Liver (tissue), 9 donors: ENCODE measurements around the gene TBRG4. TPM values are rescaled to one million over a fixed set of nuclear protein-coding genes. Genes with fewer than 3 reads are reported as not detected.

Experiments
- DNase-seq: peaks from one replicate; pipeline ENCODE4 v3.0.0-alpha.2; 2017; ENCODE audit warnings: low spot score
- H3K27ac ChIP-seq, 2 donors: one replicate each; pipeline ENCODE4 v1.7.0; 2013; ENCODE audit warnings: inconsistent platforms in 2 of 2, low read length in 2 of 2, control low read depth in 1 of 2, low read depth in 1 of 2, mild to moderate bottlenecking in 1 of 2
- H3K27me3 ChIP-seq, 4 donors: one replicate each; pipeline versions ENCODE4 v1.6.1 to v1.7.0; 2013; ENCODE audit warnings: low read length in 3 of 4, inconsistent platforms in 1 of 4, mild to moderate bottlenecking in 1 of 4, moderate library complexity in 1 of 4; ENCODE audit not compliant: control insufficient read depth in 4 of 4, insufficient read depth in 4 of 4
- H3K36me3 ChIP-seq, 4 donors: one replicate each; pipeline versions ENCODE4 v1.6.1 to v1.7.0; 2013; ENCODE audit warnings: low read length in 3 of 4, mild to moderate bottlenecking in 3 of 4, low read depth in 1 of 4, moderate library complexity in 1 of 4; ENCODE audit not compliant: control insufficient read depth in 4 of 4, insufficient read depth in 3 of 4
- H3K4me1 ChIP-seq, 4 donors: one replicate each; pipeline versions ENCODE4 v1.6.1 to v1.7.0; 2013; ENCODE audit warnings: low read length in 3 of 4, mild to moderate bottlenecking in 3 of 4, moderate library complexity in 1 of 4; ENCODE audit not compliant: control insufficient read depth in 4 of 4, insufficient read depth in 4 of 4
- H3K4me3 ChIP-seq, 3 donors: one replicate each; pipeline versions ENCODE4 v1.6.1 to v1.7.0; 2013; ENCODE audit warnings: low read length in 3 of 3, control low read depth in 1 of 3, low read depth in 1 of 3, mild to moderate bottlenecking in 1 of 3
- H3K9ac ChIP-seq, 2 donors: one replicate each; pipeline ENCODE4 v1.7.0; 2013; ENCODE audit warnings: low read length in 2 of 2, mild to moderate bottlenecking in 2 of 2, moderate library complexity in 2 of 2, control low read depth in 1 of 2, low read depth in 1 of 2
- H3K9me3 ChIP-seq, 4 donors: one replicate each; pipeline versions ENCODE4 v1.6.1 to v1.7.0; 2013; ENCODE audit warnings: low read length in 3 of 4; ENCODE audit not compliant: control insufficient read depth in 4 of 4
- CTCF ChIP-seq: fragments of 150-350 bp; IDR thresholded peaks from 2 replicates; pipeline ENCODE4 v1.5.1; 2017; ENCODE audit warnings: improper control_type of control experiment, low read depth, low read length; ENCODE audit not compliant: missing input control
- EGR1 ChIP-seq, 2 donors: IDR thresholded peaks; 2 replicates each; pipeline ENCODE4 v1.6.1; 2016 to 2018; ENCODE audit warnings: antibody characterized with exemption in 2 of 2, low read depth in 2 of 2
- FOXA1 ChIP-seq: IDR thresholded peaks from 2 replicates; pipeline ENCODE4 v1.6.1; 2016; ENCODE audit warnings: antibody characterized with exemption
- FOXA2 ChIP-seq: IDR thresholded peaks from 2 replicates; pipeline ENCODE4 v1.6.1; 2016; ENCODE audit warnings: antibody characterized with exemption
- GABPA ChIP-seq, 2 donors: IDR thresholded peaks in 1 of 2; conservative IDR thresholded peaks in 1 of 2; 2 replicates each; pipeline ENCODE4 v1.6.1; 2016; ENCODE audit warnings: antibody characterized with exemption in 2 of 2, mild to moderate bottlenecking in 1 of 2, moderate library complexity in 1 of 2
- HNF4G ChIP-seq: IDR thresholded peaks from 2 replicates; pipeline ENCODE4 v1.6.1; 2016; ENCODE audit warnings: antibody characterized with exemption
- JUND ChIP-seq, 2 donors: IDR thresholded peaks; 2 replicates each; pipeline ENCODE4 v1.6.1; 2016; ENCODE audit warnings: antibody characterized with exemption in 2 of 2
- NR2F2 ChIP-seq: IDR thresholded peaks from 2 replicates; pipeline ENCODE4 v1.6.1; 2016; ENCODE audit warnings: antibody characterized with exemption
- RAD21 ChIP-seq, 2 donors: IDR thresholded peaks; 2 replicates each; pipeline ENCODE4 v1.6.1; 2016; ENCODE audit warnings: antibody characterized with exemption in 2 of 2, mild to moderate bottlenecking in 2 of 2
- REST ChIP-seq: IDR thresholded peaks from 2 replicates; pipeline ENCODE4 v1.6.1; 2016; ENCODE audit warnings: antibody characterized with exemption, mild to moderate bottlenecking
- RXRA ChIP-seq, 2 donors: IDR thresholded peaks; 2 replicates each; pipeline ENCODE4 v1.6.1; 2017 to 2018; ENCODE audit warnings: antibody characterized with exemption in 2 of 2, mild to moderate bottlenecking in 1 of 2
- TAF1 ChIP-seq: conservative IDR thresholded peaks from 2 replicates; pipeline ENCODE4 v1.6.1; 2016; ENCODE audit warnings: antibody characterized with exemption, mild to moderate bottlenecking
- YY1 ChIP-seq: IDR thresholded peaks from 2 replicates; pipeline ENCODE4 v1.6.1; 2016; ENCODE audit warnings: antibody characterized with exemption, mild to moderate bottlenecking
- ZBTB33 ChIP-seq: IDR thresholded peaks from 2 replicates; pipeline ENCODE4 v1.6.1; 2016; ENCODE audit warnings: antibody characterized with exemption
- WGBS: extraction: QIAGEN DNeasy Blood & Tissue Kit; methylation state at CpG from one replicate; pipeline ENCODE4 v1.1.7; 2013; 5-methylcytosine and 5-hydroxymethylcytosine counted together
- polyA plus RNA-seq, 2 donors: library from polyadenylated mRNA; stranded (reverse) in 1 of 2; unstranded in 1 of 2; fragments of 200-250 nt in 1 of 2; fragments of >200 nt in 1 of 2; fragmentation: Nextera tagmentation in 1 of 2; extraction: Ambion mirVana in 1 of 2; gene quantifications; one replicate each; pipeline versions ENCODE4 v1.2.1 to v1.2.3, GENCODE V29; 2013 to 2015
- total RNA-seq, 2 donors: library from RNA; depleted of rRNA; stranded (reverse); fragments of >200 nt; gene quantifications; one replicate each; pipeline ENCODE4 v1.2.3, GENCODE V29; 2014
- TF ChIP-seq, protein P1 (sequence below): IDR thresholded peaks from 2 replicates; pipeline ENCODE4 v1.6.1; 2016; ENCODE audit warnings: antibody characterized with exemption
- donor health status: healthy.
- donor health status: healthy.
- donor health status: healthy.
- donor health status: healthy.
- donor health status: healthy.

The TBRG4 gene
- total and polyA plus RNA-seq, 4 donors, result 30.3 to 47.6 (median 38.2) TPM

DNA sequence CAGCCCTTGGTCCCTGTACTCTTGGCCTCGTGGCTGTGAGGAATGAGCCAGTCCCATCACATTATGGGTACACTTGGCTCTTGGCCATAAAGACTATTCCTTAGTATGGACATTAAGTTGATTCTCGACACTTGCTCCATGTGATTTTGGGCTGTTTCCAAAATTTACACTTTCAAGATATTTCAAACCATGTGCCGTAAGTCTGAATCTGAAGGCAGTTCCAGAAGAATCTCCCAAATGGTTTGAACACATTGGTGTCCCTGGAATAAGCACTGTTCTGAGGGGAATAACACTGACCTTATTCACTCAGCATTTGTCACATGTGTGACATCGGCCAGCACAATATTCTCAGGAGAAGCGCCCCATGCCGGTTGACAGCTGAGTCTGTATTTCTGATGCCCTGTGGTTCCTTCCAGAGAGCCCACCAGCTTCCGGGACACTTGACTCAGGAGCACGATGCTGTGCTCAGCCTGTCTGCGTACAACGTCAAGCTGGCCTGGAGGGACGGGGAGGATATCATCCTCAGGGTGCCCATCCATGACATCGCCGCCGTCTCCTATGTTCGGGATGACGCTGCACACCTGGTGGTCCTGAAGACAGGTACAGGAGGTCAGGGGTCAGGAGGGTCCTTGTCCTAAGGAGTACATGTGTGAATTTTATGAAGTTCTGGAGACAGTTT is 47.3 kb downstream of the TBRG4 start:
- no peak overlapping the region for H3K27ac ChIP-seq
- H3K4me1 ChIP-seq, result no peaks in the 10 kb centered on the region
- H3K36me3 ChIP-seq, result peaks cover 13 to 43% (median 32%) of the 10 kb centered on the region in 4 donors
- WGBS, result 94% methylated on average over 16 of the region's 16 CpGs
- no peak overlapping the region for H3K9ac ChIP-seq
- H3K27me3 ChIP-seq, result no peaks in the 10 kb centered on the region
- no peaks in the 10 kb centered on the region for H3K9me3 ChIP-seq
- no peak for DNase-seq
- H3K4me3 ChIP-seq, result no peak overlapping the region
- TF ChIP-seq TAF1 (no peak), RXRA (IDR thresholded peaks at IDR 0.05) (no peak), GABPA (IDR thresholded peaks at IDR 0.05 in 1 of 2, conservative IDR thresholded peaks at IDR 0.05 in 1 of 2) (no peak), REST (no peak), EGR1 (IDR thresholded peaks at IDR 0.05; ENCODE audit: low read depth in 2 of 2) (no peak), JUND (IDR thresholded peaks at IDR 0.05) (no peak), HNF4G (no peak), RAD21 (IDR thresholded peaks at IDR 0.05) (no peak), CTCF (no peak), ZBTB33 (no peak), FOXA1 (no peak), YY1 (no peak)
- TF ChIP-seq, protein P1, sequence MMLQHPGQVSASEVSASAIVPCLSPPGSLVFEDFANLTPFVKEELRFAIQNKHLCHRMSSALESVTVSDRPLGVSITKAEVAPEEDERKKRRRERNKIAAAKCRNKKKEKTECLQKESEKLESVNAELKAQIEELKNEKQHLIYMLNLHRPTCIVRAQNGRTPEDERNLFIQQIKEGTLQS, result no peak

DNA sequence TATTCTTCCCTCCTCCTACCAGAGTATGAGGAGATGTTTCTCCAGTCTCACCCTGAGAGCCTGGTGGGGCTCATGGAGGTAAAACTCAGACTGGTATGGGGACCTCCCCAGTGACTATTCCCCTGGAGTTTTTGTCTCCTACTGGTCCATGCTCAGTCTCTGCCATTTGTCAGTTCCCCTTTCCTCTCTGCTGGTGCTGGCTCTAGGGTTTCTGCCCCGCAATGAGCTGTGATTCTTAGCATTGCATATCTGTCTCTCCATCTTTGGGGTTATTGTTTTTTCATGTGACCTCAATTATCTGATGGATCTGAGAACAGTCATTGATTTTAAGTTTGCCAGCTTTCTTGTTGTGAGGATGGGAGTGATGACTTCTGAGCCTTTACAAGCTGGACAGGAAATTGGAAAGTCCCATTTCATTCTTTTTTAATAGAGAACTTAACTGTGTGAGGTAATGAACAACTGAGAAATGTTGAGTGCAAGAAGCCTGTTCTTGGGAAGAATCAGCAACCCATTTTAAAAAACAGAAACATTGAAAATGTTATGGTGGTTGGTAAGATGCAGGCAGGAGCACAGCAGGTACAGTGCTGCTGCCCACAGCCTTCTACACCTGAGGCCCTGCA is 49.6 kb downstream of the TBRG4 start:
- 89% methylated on average over 1 of the region's 1 CpG for WGBS
- TF ChIP-seq JUND (IDR thresholded peaks at IDR 0.05) (no peak), CTCF (no peak), NR2F2 (no peak), FOXA2 (no peak)
- TF ChIP-seq, protein P1, result no peak

More for the DNA sequence above, 49.6 kb downstream of the TBRG4 start:
- Histone ChIP-seq H3K9me3 (no peaks in the 10 kb centered on the region), H3K4me1 (peaks cover 0 to 3% (median 0%) of the 10 kb centered on the region in 4 donors), H3K27ac (no peak overlapping the region), H3K27me3 (no peaks in the 10 kb centered on the region), H3K9ac (no peak overlapping the region), H3K36me3 (peaks cover 6 to 27% (median 20%) of the 10 kb centered on the region in 4 donors), H3K4me3 (no peak overlapping the region)
- no peak for DNase-seq
